NB4 (cell line): Measurements from ENCODE around the gene KRTAP10-5.

Experiments
- CTCF ChIP-seq: IDR thresholded peaks from one replicate; pipeline ENCODE4 v1.5.1; 2012; ENCODE audit warnings: low read depth, low read length
- MYC ChIP-seq: IDR thresholded peaks from 2 replicates; pipeline ENCODE4 v1.6.1; 2011; ENCODE audit warnings: low read depth, low read length

GRCh38 chr21:44531606-44532564, 48.5 kb downstream of the KRTAP10-5 start:
- no peak for TF ChIP-seq MYC
- no peak for TF ChIP-seq CTCF
